Liver (tissue), 9 donors: ENCODE results near the gene LRRN2. TPM values are rescaled to one million over a fixed set of nuclear protein-coding genes. Genes with fewer than 3 reads are reported as not detected.

Source experiments
- DNase-seq: peaks from one replicate; pipeline ENCODE4 v3.0.0-alpha.2; 2017; ENCODE audit warnings: low spot score
- H3K27ac ChIP-seq, 2 donors: one replicate each; pipeline ENCODE4 v1.7.0; 2013; ENCODE audit warnings: inconsistent platforms in 2 of 2, low read length in 2 of 2, control low read depth in 1 of 2, low read depth in 1 of 2, mild to moderate bottlenecking in 1 of 2
- H3K27me3 ChIP-seq, 4 donors: one replicate each; pipeline versions ENCODE4 v1.6.1 to v1.7.0; 2013; ENCODE audit warnings: low read length in 3 of 4, inconsistent platforms in 1 of 4, mild to moderate bottlenecking in 1 of 4, moderate library complexity in 1 of 4; ENCODE audit not compliant: control insufficient read depth in 4 of 4, insufficient read depth in 4 of 4
- H3K36me3 ChIP-seq, 4 donors: one replicate each; pipeline versions ENCODE4 v1.6.1 to v1.7.0; 2013; ENCODE audit warnings: low read length in 3 of 4, mild to moderate bottlenecking in 3 of 4, low read depth in 1 of 4, moderate library complexity in 1 of 4; ENCODE audit not compliant: control insufficient read depth in 4 of 4, insufficient read depth in 3 of 4
- H3K4me1 ChIP-seq, 4 donors: one replicate each; pipeline versions ENCODE4 v1.6.1 to v1.7.0; 2013; ENCODE audit warnings: low read length in 3 of 4, mild to moderate bottlenecking in 3 of 4, moderate library complexity in 1 of 4; ENCODE audit not compliant: control insufficient read depth in 4 of 4, insufficient read depth in 4 of 4
- H3K4me3 ChIP-seq, 3 donors: one replicate each; pipeline versions ENCODE4 v1.6.1 to v1.7.0; 2013; ENCODE audit warnings: low read length in 3 of 3, control low read depth in 1 of 3, low read depth in 1 of 3, mild to moderate bottlenecking in 1 of 3
- H3K9ac ChIP-seq, 2 donors: one replicate each; pipeline ENCODE4 v1.7.0; 2013; ENCODE audit warnings: low read length in 2 of 2, mild to moderate bottlenecking in 2 of 2, moderate library complexity in 2 of 2, control low read depth in 1 of 2, low read depth in 1 of 2
- H3K9me3 ChIP-seq, 4 donors: one replicate each; pipeline versions ENCODE4 v1.6.1 to v1.7.0; 2013; ENCODE audit warnings: low read length in 3 of 4; ENCODE audit not compliant: control insufficient read depth in 4 of 4
- CTCF ChIP-seq: fragments of 150-350 bp; IDR thresholded peaks from 2 replicates; pipeline ENCODE4 v1.5.1; 2017; ENCODE audit warnings: improper control_type of control experiment, low read depth, low read length; ENCODE audit not compliant: missing input control
- EGR1 ChIP-seq, 2 donors: IDR thresholded peaks; 2 replicates each; pipeline ENCODE4 v1.6.1; 2016 to 2018; ENCODE audit warnings: antibody characterized with exemption in 2 of 2, low read depth in 2 of 2
- FOXA1 ChIP-seq: IDR thresholded peaks from 2 replicates; pipeline ENCODE4 v1.6.1; 2016; ENCODE audit warnings: antibody characterized with exemption
- FOXA2 ChIP-seq: IDR thresholded peaks from 2 replicates; pipeline ENCODE4 v1.6.1; 2016; ENCODE audit warnings: antibody characterized with exemption
- GABPA ChIP-seq, 2 donors: IDR thresholded peaks in 1 of 2; conservative IDR thresholded peaks in 1 of 2; 2 replicates each; pipeline ENCODE4 v1.6.1; 2016; ENCODE audit warnings: antibody characterized with exemption in 2 of 2, mild to moderate bottlenecking in 1 of 2, moderate library complexity in 1 of 2
- HNF4A ChIP-seq, 2 donors: conservative IDR thresholded peaks; 2 replicates each; pipeline ENCODE4 v1.6.1; 2016; ENCODE audit warnings: antibody characterized with exemption in 2 of 2, mild to moderate bottlenecking in 2 of 2
- HNF4G ChIP-seq: IDR thresholded peaks from 2 replicates; pipeline ENCODE4 v1.6.1; 2016; ENCODE audit warnings: antibody characterized with exemption
- MAX ChIP-seq: IDR thresholded peaks from 2 replicates; pipeline ENCODE4 v1.6.1; 2016; ENCODE audit warnings: antibody characterized with exemption
- NR2F2 ChIP-seq: IDR thresholded peaks from 2 replicates; pipeline ENCODE4 v1.6.1; 2016; ENCODE audit warnings: antibody characterized with exemption
- RAD21 ChIP-seq, 2 donors: IDR thresholded peaks; 2 replicates each; pipeline ENCODE4 v1.6.1; 2016; ENCODE audit warnings: antibody characterized with exemption in 2 of 2, mild to moderate bottlenecking in 2 of 2
- RXRA ChIP-seq, 2 donors: IDR thresholded peaks; 2 replicates each; pipeline ENCODE4 v1.6.1; 2017 to 2018; ENCODE audit warnings: antibody characterized with exemption in 2 of 2, mild to moderate bottlenecking in 1 of 2
- SP1 ChIP-seq: IDR thresholded peaks from 2 replicates; pipeline ENCODE4 v1.6.1; 2018; ENCODE audit warnings: antibody characterized with exemption, mild to moderate bottlenecking
- TAF1 ChIP-seq: conservative IDR thresholded peaks from 2 replicates; pipeline ENCODE4 v1.6.1; 2016; ENCODE audit warnings: antibody characterized with exemption, mild to moderate bottlenecking
- YY1 ChIP-seq: IDR thresholded peaks from 2 replicates; pipeline ENCODE4 v1.6.1; 2016; ENCODE audit warnings: antibody characterized with exemption, mild to moderate bottlenecking
- WGBS: extraction: QIAGEN DNeasy Blood & Tissue Kit; methylation state at CpG from one replicate; pipeline ENCODE4 v1.1.7; 2013; 5-methylcytosine and 5-hydroxymethylcytosine counted together
- polyA plus RNA-seq, 2 donors: library from polyadenylated mRNA; stranded (reverse) in 1 of 2; unstranded in 1 of 2; fragments of 200-250 nt in 1 of 2; fragments of >200 nt in 1 of 2; fragmentation: Nextera tagmentation in 1 of 2; extraction: Ambion mirVana in 1 of 2; gene quantifications; one replicate each; pipeline versions ENCODE4 v1.2.1 to v1.2.3, GENCODE V29; 2013 to 2015
- total RNA-seq, 2 donors: library from RNA; depleted of rRNA; stranded (reverse); fragments of >200 nt; gene quantifications; one replicate each; pipeline ENCODE4 v1.2.3, GENCODE V29; 2014
- TF ChIP-seq, protein P1 (sequence below): IDR thresholded peaks from 2 replicates; pipeline ENCODE4 v1.6.1; 2016; ENCODE audit warnings: antibody characterized with exemption, mild to moderate bottlenecking
- TF ChIP-seq, protein P2 (sequence below): IDR thresholded peaks from 2 replicates; pipeline ENCODE4 v1.6.1; 2016; ENCODE audit warnings: antibody characterized with exemption
- donor health status: healthy.
- donor health status: healthy.
- donor health status: healthy.
- donor health status: healthy.
- donor health status: healthy.

The LRRN2 gene
- total and polyA plus RNA-seq, 4 donors, result 0.13 to 2.8 (median 0.28) TPM

GRCh38 chr1:204611036-204611435 lies 74.5 kb downstream of the LRRN2 start:
- no peaks in the 10 kb centered on the region for H3K9me3 ChIP-seq
- no peak overlapping the region for H3K4me3 ChIP-seq
- TF ChIP-seq SP1 (no peak), FOXA2 (no peak)
- H3K4me1 ChIP-seq, result no peaks in the 10 kb centered on the region
- WGBS, result 77% methylated on average over 3 of the region's 3 CpGs
- no peak for DNase-seq
- no peak overlapping the region for H3K27ac ChIP-seq
- H3K27me3 ChIP-seq, result no peaks in the 10 kb centered on the region
- no peaks in the 10 kb centered on the region for H3K36me3 ChIP-seq
- no peak overlapping the region for H3K9ac ChIP-seq

DNA sequence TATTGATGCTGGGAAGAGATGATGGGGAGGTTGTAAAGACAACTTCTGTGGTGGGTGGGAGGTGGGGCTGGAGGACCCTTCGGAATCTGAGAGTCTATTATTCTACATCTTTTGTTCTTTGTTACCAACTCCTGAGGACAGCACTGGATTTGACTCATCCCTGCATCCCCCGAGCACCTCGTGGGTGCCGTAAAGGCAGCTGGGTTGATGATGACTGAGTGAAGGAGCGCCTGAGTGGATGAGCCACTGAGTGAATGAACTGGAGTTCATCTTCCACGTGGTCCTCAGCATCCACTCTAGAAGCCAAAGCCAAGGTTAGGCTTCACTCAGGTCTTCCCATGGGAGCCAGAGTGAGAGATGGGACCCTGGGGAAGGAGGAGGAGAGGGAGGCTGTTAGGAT lies 77.6 kb downstream of the LRRN2 start:
- Histone ChIP-seq H3K9ac (no peak overlapping the region), H3K27me3 (no peaks in the 10 kb centered on the region), H3K4me1 (peaks cover 0 to 3% (median 0%) of the 10 kb centered on the region in 4 donors), H3K27ac (no peak overlapping the region), H3K4me3 (no peak overlapping the region), H3K9me3 (no peaks in the 10 kb centered on the region), H3K36me3 (no peaks in the 10 kb centered on the region)
- no peak for DNase-seq
- TF ChIP-seq RAD21 (IDR thresholded peaks at IDR 0.05), result no peak
- TF ChIP-seq FOXA1, result no peak
- no peak for TF ChIP-seq GABPA (IDR thresholded peaks at IDR 0.05 in 1 of 2, conservative IDR thresholded peaks at IDR 0.05 in 1 of 2)
- no peak for TF ChIP-seq MAX
- TF ChIP-seq SP1, result no peak
- no peak for TF ChIP-seq FOXA2
- no peak for TF ChIP-seq YY1
- TF ChIP-seq CTCF, result no peak
- TF ChIP-seq HNF4G, result no peak
- no peak for TF ChIP-seq NR2F2
- TF ChIP-seq TAF1, result no peak
- no peak for TF ChIP-seq RXRA (IDR thresholded peaks at IDR 0.05)
- no peak for TF ChIP-seq HNF4A (conservative IDR thresholded peaks at IDR 0.05)
- TF ChIP-seq, protein P1, sequence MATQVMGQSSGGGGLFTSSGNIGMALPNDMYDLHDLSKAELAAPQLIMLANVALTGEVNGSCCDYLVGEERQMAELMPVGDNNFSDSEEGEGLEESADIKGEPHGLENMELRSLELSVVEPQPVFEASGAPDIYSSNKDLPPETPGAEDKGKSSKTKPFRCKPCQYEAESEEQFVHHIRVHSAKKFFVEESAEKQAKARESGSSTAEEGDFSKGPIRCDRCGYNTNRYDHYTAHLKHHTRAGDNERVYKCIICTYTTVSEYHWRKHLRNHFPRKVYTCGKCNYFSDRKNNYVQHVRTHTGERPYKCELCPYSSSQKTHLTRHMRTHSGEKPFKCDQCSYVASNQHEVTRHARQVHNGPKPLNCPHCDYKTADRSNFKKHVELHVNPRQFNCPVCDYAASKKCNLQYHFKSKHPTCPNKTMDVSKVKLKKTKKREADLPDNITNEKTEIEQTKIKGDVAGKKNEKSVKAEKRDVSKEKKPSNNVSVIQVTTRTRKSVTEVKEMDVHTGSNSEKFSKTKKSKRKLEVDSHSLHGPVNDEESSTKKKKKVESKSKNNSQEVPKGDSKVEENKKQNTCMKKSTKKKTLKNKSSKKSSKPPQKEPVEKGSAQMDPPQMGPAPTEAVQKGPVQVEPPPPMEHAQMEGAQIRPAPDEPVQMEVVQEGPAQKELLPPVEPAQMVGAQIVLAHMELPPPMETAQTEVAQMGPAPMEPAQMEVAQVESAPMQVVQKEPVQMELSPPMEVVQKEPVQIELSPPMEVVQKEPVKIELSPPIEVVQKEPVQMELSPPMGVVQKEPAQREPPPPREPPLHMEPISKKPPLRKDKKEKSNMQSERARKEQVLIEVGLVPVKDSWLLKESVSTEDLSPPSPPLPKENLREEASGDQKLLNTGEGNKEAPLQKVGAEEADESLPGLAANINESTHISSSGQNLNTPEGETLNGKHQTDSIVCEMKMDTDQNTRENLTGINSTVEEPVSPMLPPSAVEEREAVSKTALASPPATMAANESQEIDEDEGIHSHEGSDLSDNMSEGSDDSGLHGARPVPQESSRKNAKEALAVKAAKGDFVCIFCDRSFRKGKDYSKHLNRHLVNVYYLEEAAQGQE, result no peak
- TF ChIP-seq EGR1 (IDR thresholded peaks at IDR 0.05; ENCODE audit: low read depth in 2 of 2), result no peak
- 83% methylated on average over 6 of the region's 6 CpGs for WGBS

DNA sequence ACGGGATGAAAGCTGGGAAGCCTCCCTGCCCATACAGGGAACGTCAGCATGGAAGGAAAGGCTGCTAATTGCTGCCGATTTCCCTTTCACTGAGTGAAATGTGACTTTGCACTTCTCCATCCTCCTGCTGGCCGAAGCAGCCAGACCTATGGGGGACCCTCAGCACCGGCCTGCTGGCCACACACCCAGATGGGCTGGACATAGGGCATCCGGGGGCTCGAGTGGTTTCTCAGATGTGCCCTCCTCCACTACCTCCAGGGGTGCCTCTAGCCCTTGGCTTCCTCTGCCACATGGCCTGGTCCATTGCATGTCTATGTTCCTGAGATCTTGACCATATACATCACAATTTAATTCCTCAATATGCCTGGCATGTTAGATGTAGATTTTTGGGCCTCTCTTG lies 79.7 kb downstream of the LRRN2 start:
- H3K4me3 ChIP-seq, result no peak overlapping the region
- peaks cover 0 to 3% (median 0%) of the 10 kb centered on the region in 4 donors for H3K4me1 ChIP-seq
- no peaks in the 10 kb centered on the region for H3K27me3 ChIP-seq
- H3K9ac ChIP-seq, result no peak overlapping the region
- H3K36me3 ChIP-seq, result no peaks in the 10 kb centered on the region
- no peak for DNase-seq
- H3K27ac ChIP-seq, result no peak overlapping the region
- no peaks in the 10 kb centered on the region for H3K9me3 ChIP-seq
- WGBS, result 79% methylated on average over 7 of the region's 7 CpGs
- TF ChIP-seq MAX (no peak), NR2F2 (no peak), RAD21 (IDR thresholded peaks at IDR 0.05) (no peak), HNF4G (no peak), EGR1 (IDR thresholded peaks at IDR 0.05; ENCODE audit: low read depth in 2 of 2) (no peak)
- TF ChIP-seq, protein P2, sequence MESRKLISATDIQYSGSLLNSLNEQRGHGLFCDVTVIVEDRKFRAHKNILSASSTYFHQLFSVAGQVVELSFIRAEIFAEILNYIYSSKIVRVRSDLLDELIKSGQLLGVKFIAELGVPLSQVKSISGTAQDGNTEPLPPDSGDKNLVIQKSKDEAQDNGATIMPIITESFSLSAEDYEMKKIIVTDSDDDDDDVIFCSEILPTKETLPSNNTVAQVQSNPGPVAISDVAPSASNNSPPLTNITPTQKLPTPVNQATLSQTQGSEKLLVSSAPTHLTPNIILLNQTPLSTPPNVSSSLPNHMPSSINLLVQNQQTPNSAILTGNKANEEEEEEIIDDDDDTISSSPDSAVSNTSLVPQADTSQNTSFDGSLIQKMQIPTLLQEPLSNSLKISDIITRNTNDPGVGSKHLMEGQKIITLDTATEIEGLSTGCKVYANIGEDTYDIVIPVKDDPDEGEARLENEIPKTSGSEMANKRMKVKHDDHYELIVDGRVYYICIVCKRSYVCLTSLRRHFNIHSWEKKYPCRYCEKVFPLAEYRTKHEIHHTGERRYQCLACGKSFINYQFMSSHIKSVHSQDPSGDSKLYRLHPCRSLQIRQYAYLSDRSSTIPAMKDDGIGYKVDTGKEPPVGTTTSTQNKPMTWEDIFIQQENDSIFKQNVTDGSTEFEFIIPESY, result no peak
- TF ChIP-seq, protein P1, result no peak
